Measurements from ENCODE around the gene DOK6.

DNA sequence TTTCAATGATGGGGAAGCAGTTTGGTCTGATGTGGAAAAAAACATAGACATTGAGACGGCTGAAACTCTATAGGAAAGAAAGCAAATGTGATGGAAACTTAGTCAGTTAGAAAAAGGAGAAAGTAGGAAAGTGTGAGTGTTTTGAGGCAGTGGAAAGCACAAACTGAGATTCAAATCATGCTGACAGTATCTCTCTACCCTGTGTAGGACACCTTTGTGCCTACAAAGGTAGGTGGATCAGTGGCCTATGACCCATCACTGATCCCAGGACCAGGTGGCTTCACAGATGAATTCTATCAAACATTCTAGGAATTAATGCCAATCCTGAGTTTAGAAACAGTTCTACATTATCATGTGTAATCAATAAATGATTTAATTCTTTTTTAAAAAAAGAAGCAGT lies 489.9 kb downstream of the DOK6 start:
- TF ChIP-seq, protein P1, sequence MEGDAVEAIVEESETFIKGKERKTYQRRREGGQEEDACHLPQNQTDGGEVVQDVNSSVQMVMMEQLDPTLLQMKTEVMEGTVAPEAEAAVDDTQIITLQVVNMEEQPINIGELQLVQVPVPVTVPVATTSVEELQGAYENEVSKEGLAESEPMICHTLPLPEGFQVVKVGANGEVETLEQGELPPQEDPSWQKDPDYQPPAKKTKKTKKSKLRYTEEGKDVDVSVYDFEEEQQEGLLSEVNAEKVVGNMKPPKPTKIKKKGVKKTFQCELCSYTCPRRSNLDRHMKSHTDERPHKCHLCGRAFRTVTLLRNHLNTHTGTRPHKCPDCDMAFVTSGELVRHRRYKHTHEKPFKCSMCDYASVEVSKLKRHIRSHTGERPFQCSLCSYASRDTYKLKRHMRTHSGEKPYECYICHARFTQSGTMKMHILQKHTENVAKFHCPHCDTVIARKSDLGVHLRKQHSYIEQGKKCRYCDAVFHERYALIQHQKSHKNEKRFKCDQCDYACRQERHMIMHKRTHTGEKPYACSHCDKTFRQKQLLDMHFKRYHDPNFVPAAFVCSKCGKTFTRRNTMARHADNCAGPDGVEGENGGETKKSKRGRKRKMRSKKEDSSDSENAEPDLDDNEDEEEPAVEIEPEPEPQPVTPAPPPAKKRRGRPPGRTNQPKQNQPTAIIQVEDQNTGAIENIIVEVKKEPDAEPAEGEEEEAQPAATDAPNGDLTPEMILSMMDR (IDR thresholded peaks at IDR 0.05), result no peak
- no peak for TF ChIP-seq POLR2A (IDR thresholded peaks at IDR 0.05)
